Endothelial cell of umbilical vein (primary cell): Measurements from ENCODE around the gene PAM16. TPM values are rescaled to one million over a fixed set of nuclear protein-coding genes. Genes with fewer than 3 reads are reported as not detected.

Experiments
- BruUV-seq: library from RNA; stranded (reverse); fragments of 400-500 nt; replicated peaks from 2 replicates; lab custom pipeline; 2021; lab: Mats Ljungman, UMichigan
- CTCF ChIA-PET: fragments of 300-600, 350-600 bp; sonication (Branson Sonifier 250); formaldehyde crosslinking; loops from one replicate; lab custom pipeline; 2021; ENCODE audit warnings: antibody characterized with exemption, inconsistent platforms; lab: Charles Lee
- POLR2A ChIA-PET: fragments of 300-600, 350-600 bp; sonication (Branson Sonifier 250); formaldehyde crosslinking; loops from one replicate; lab custom pipeline; 2021; ENCODE audit warnings: antibody characterized with exemption, inconsistent platforms; lab: Charles Lee
- DNase-seq: peaks from one replicate; pipeline ENCODE4 v3.0.0-alpha.2; 2011; ENCODE audit warnings: low read depth, low spot score
- FAIRE-seq: peaks from 2 replicates; lab custom pipeline; 2011; peaks lifted over from hg19 to GRCh38; lab: Jason Lieb, UNC
- H2AFZ ChIP-seq: 2 replicates; pipeline ENCODE4 v1.6.0; 2012; ENCODE audit warnings: low read depth, low read length, control low read depth, inconsistent platforms
- H3K27ac ChIP-seq: 2 replicates; pipeline ENCODE4 v1.5.1; 2011; ENCODE audit warnings: low read depth, mild to moderate bottlenecking, control low read depth, low read length, moderate library complexity; ENCODE audit not compliant: insufficient read depth
- H3K27me3 ChIP-seq, 2 experiments: 2 replicates each; pipeline versions ENCODE4 v1.6.0 to v1.6.1; 2011; ENCODE audit warnings: low read length in 2 of 2, mixed read lengths in 1 of 2; ENCODE audit not compliant: control insufficient read depth in 2 of 2, insufficient read depth in 2 of 2
- H3K36me3 ChIP-seq, 2 experiments: 2 replicates in 1 of 2; 3 replicates in 1 of 2; pipeline ENCODE4 v1.5.1; 2011; ENCODE audit warnings: low read length in 2 of 2, mild to moderate bottlenecking in 1 of 2, moderate library complexity in 1 of 2; ENCODE audit not compliant: control insufficient read depth in 2 of 2, insufficient read depth in 2 of 2; ENCODE audit errors: extremely low read depth in 1 of 2
- H3K4me1 ChIP-seq: 3 replicates; pipeline ENCODE4 v1.5.1; 2011; ENCODE audit warnings: mild to moderate bottlenecking, low read length; ENCODE audit not compliant: control insufficient read depth, insufficient read depth; ENCODE audit errors: extremely low read depth
- H3K4me2 ChIP-seq: 2 replicates; pipeline ENCODE4 v1.6.1; 2011; ENCODE audit warnings: low read length, control low read depth, mixed read lengths; ENCODE audit not compliant: insufficient read depth
- H3K4me3 ChIP-seq, 3 experiments: fragments of 200-600 bp in 1 of 3; sonication (generic), shearing (Covaris generic) in 1 of 3; replicated peaks in 1 of 3; 2 replicates each; pipeline ENCODE4 v1.5.1; 2011 to 2016; ENCODE audit warnings: control low read depth in 3 of 3, low read length in 3 of 3, mild to moderate bottlenecking in 2 of 3, inconsistent platforms in 1 of 3, low read depth in 1 of 3, moderate library complexity in 1 of 3; ENCODE audit not compliant: insufficient read depth in 1 of 3
- H3K79me2 ChIP-seq: 2 replicates; pipeline ENCODE4 v1.6.0; 2012; ENCODE audit warnings: low read length, inconsistent platforms; ENCODE audit not compliant: control insufficient read depth, insufficient read depth
- H3K9ac ChIP-seq: replicated peaks from 2 replicates; pipeline ENCODE3; 2011; ENCODE audit warnings: low read length, control low read depth; ENCODE audit not compliant: insufficient read depth; ENCODE audit errors: extremely low read depth
- H3K9me1 ChIP-seq: replicated peaks from 3 replicates; pipeline ENCODE4 v1.6.0; 2011; ENCODE audit warnings: mild to moderate bottlenecking, low read length; ENCODE audit not compliant: control insufficient read depth, insufficient read depth; ENCODE audit errors: extremely low read depth
- H3K9me3 ChIP-seq: replicated peaks from 2 replicates; pipeline ENCODE4 v1.5.1; 2012; ENCODE audit warnings: low read length, inconsistent platforms; ENCODE audit not compliant: control insufficient read depth, insufficient read depth
- H4K20me1 ChIP-seq: replicated peaks from 2 replicates; pipeline ENCODE3; 2011; ENCODE audit warnings: mild to moderate bottlenecking, low read length; ENCODE audit not compliant: control insufficient read depth, insufficient read depth; ENCODE audit errors: extremely low read depth
- EZH2 ChIP-seq: IDR thresholded peaks from 2 replicates; pipeline ENCODE4 v1.6.1; 2012; ENCODE audit warnings: borderline replicate concordance, low read depth, mild to moderate bottlenecking, moderate library complexity, low read length, inconsistent platforms; ENCODE audit not compliant: severe bottlenecking
- GATA2 ChIP-seq: IDR thresholded peaks from 2 replicates; pipeline ENCODE4 v1.7.0; 2011; ENCODE audit warnings: low read depth, mild to moderate bottlenecking, moderate library complexity, mixed read lengths, low read length; ENCODE audit not compliant: insufficient read length, insufficient read depth
- JUN ChIP-seq: IDR thresholded peaks from 2 replicates; pipeline ENCODE4 v1.6.1; 2011; ENCODE audit warnings: borderline replicate concordance, low read depth; ENCODE audit not compliant: insufficient read length, insufficient read depth
- MAX ChIP-seq: IDR thresholded peaks from 2 replicates; pipeline ENCODE4 v1.6.1; 2011; ENCODE audit not compliant: insufficient read depth, insufficient read length
- MYC ChIP-seq: IDR thresholded peaks from one replicate; pipeline ENCODE4 v1.6.1; 2011; ENCODE audit warnings: mild to moderate bottlenecking, low read depth, low read length
- POLR2A ChIP-seq: IDR thresholded peaks from 2 replicates; pipeline ENCODE4 v1.6.1; 2012; ENCODE audit warnings: low read depth, mild to moderate bottlenecking, control low read depth, low read length
- POLR2AphosphoS5 ChIP-seq: IDR thresholded peaks from 2 replicates; pipeline ENCODE4 v1.6.1; 2012; ENCODE audit warnings: low read depth, mild to moderate bottlenecking, control low read depth, low read length, moderate library complexity; ENCODE audit not compliant: insufficient read depth
- dilution Hi-C: fragments of 300-500 bp; cut with MboI; formaldehyde crosslinking; loops from one replicate; pipeline ENCODE4 v1.15.0; 2019; ENCODE audit warnings: low sequenced_read_pairs; ENCODE audit not compliant: extremely low pct_ligation_motif_present
- intact Hi-C: fragments of 100-400 bp; cut with micrococcal nuclease; formaldehyde crosslinking; loops from one replicate; pipeline ENCODE4 v1.10.0; 2022
- polyA plus RNA-seq, 4 experiments: library from polyadenylated mRNA; depleted of rRNA in 3 of 4; stranded (reverse) in 3 of 4; unstranded in 1 of 4; fragments of >200 nt; gene quantifications; 2 replicates each; pipeline versions ENCODE4 v1.2.1 to v1.2.3, GENCODE V29; 2011 to 2012; ENCODE audit warnings: missing spikeins in 1 of 4
- total RNA-seq: library from RNA; stranded (reverse); gene quantifications from 2 replicates; pipeline ENCODE4 v1.2.3, GENCODE V29; 2021
- TF ChIP-seq, protein P1 (sequence below), 2 donors: IDR thresholded peaks; 1 replicate in 1 of 2; 2 replicates in 1 of 2; pipeline ENCODE4 v1.5.1; 2011; ENCODE audit warnings: low read length in 2 of 2, mild to moderate bottlenecking in 2 of 2, moderate library complexity in 2 of 2, control low read depth in 1 of 2, inconsistent platforms in 1 of 2, low read depth in 1 of 2; ENCODE audit not compliant: insufficient read depth in 1 of 2; ENCODE audit errors: extremely low read depth in 1 of 2

Gene PAM16
- total and polyA plus RNA-seq, 2 donors (not counting 3 experiments of a cell fraction or from before 2014, with no cell fraction given): 40.0 to 67.2 TPM

DNA sequence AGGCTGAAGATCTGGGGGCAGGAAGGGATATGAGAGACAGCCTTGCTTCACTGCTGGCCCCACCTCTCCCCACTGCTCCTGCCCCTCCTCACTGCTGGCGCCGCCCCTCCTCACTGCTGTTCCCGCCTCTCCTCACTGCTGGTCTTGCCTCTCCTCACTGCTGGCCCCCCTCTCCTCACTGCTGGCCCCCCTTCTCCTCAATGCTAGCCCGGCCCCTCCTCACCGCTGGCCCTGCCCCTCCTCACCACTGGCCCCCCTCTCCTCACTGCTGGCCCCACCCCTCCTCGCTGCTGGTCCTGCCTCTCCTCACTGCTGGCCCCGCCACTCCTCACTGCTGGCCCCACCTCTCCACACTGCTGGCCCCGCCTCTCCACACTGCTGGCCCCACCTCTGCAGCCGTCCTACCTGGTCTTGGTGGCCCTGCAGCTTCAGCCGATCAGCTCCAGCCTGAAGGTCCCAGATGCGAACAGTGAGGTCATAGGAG, 9.5 kb upstream of the PAM16 start:
- Histone ChIP-seq H3K27me3 (no peaks in the 10 kb centered on the region), H3K4me3 (no peak overlapping the region), H3K4me2 (no peak overlapping the region), H3K9me1 (no peaks in the 10 kb centered on the region), H2AFZ (no peak overlapping the region), H4K20me1 (no peaks in the 10 kb centered on the region), H3K36me3 (peaks cover 0 to 29% of the 10 kb centered on the region in 2 experiments), H3K79me2 (no peaks in the 10 kb centered on the region), H3K27ac (no peak overlapping the region), H3K9ac (no peak overlapping the region), H3K4me1 (no peaks in the 10 kb centered on the region), H3K9me3 (no peaks in the 10 kb centered on the region)
- DNase-seq (no peak), FAIRE-seq (no peak)
- no TSS peak for BruUV-seq
- dilution Hi-C loops (no loop called here), intact Hi-C loops (no loop called here)
- ChIA-PET POLR2A (no interaction called here), CTCF (interaction anchor here (1.0 to 5.6 kb wide), 3 partner anchors 8 to 43 kb away, joined by 4 to 102 read pairs (median 18); partner anchors contain the start of gene PAM16)
- TF ChIP-seq, protein P1, sequence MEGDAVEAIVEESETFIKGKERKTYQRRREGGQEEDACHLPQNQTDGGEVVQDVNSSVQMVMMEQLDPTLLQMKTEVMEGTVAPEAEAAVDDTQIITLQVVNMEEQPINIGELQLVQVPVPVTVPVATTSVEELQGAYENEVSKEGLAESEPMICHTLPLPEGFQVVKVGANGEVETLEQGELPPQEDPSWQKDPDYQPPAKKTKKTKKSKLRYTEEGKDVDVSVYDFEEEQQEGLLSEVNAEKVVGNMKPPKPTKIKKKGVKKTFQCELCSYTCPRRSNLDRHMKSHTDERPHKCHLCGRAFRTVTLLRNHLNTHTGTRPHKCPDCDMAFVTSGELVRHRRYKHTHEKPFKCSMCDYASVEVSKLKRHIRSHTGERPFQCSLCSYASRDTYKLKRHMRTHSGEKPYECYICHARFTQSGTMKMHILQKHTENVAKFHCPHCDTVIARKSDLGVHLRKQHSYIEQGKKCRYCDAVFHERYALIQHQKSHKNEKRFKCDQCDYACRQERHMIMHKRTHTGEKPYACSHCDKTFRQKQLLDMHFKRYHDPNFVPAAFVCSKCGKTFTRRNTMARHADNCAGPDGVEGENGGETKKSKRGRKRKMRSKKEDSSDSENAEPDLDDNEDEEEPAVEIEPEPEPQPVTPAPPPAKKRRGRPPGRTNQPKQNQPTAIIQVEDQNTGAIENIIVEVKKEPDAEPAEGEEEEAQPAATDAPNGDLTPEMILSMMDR (IDR thresholded peaks at IDR 0.05; ENCODE audit: extremely low read depth in 1 of 2, insufficient read depth in 1 of 2, low read depth in 1 of 2, low read length in 2 of 2): no peak
- TF ChIP-seq POLR2AphosphoS5: no peak
- no peak for TF ChIP-seq MAX
- TF ChIP-seq JUN: no peak
- no peak for TF ChIP-seq POLR2A
- TF ChIP-seq MYC: no peak
- TF ChIP-seq EZH2: no peak
- no peak for TF ChIP-seq GATA2
